Mesenchymal stem cell (in vitro differentiated cells and primary cell): ENCODE data around the gene SP110.
A peak's percentile ranks its signal among the peaks of the same experiment; 100 is the strongest.

ENCODE experiments used
- DNase-seq: peaks from one replicate; pipeline ENCODE4 v3.0.0-alpha.2; 2013
- H2AFZ ChIP-seq: one replicate; pipeline ENCODE4 v1.6.1; 2013; ENCODE audit warnings: low read depth, mild to moderate bottlenecking, control low read depth, inconsistent platforms, low read length, moderate library complexity
- H2AK5ac ChIP-seq: 2 replicates; pipeline ENCODE4 v1.6.1; 2013; ENCODE audit warnings: low read length, moderate library complexity, mild to moderate bottlenecking, inconsistent platforms; ENCODE audit not compliant: severe bottlenecking
- H2BK120ac ChIP-seq: one replicate; pipeline ENCODE4 v1.6.1; 2013; ENCODE audit warnings: low read depth, mild to moderate bottlenecking, inconsistent platforms, low read length, moderate library complexity
- H2BK12ac ChIP-seq, 2 experiments: one replicate each; pipeline ENCODE4 v1.6.1; 2013; ENCODE audit warnings: inconsistent platforms in 2 of 2, low read length in 2 of 2, mild to moderate bottlenecking in 2 of 2, moderate library complexity in 2 of 2, control low read depth in 1 of 2
- H2BK15ac ChIP-seq: one replicate; pipeline ENCODE4 v1.6.1; 2013; ENCODE audit warnings: mild to moderate bottlenecking, low read depth, inconsistent platforms; ENCODE audit not compliant: poor library complexity, severe bottlenecking
- H2BK5ac ChIP-seq: 2 replicates; pipeline ENCODE4 v1.6.1; 2013; ENCODE audit warnings: low read depth, mild to moderate bottlenecking, low read length, control low read depth, inconsistent platforms; ENCODE audit not compliant: poor library complexity, severe bottlenecking
- H3K14ac ChIP-seq, 2 experiments: one replicate each; pipeline ENCODE4 v1.6.1; 2013; ENCODE audit warnings: inconsistent platforms in 2 of 2, low read length in 2 of 2, control low read depth in 1 of 2, mild to moderate bottlenecking in 1 of 2, moderate library complexity in 1 of 2
- H3K18ac ChIP-seq, 2 experiments: one replicate each; pipeline ENCODE4 v1.6.1; 2013; ENCODE audit warnings: inconsistent platforms in 2 of 2, low read length in 2 of 2, control low read depth in 1 of 2, low read depth in 1 of 2, mild to moderate bottlenecking in 1 of 2
- H3K23ac ChIP-seq, 2 experiments: one replicate each; pipeline ENCODE4 v1.6.1; 2013; ENCODE audit warnings: inconsistent platforms in 2 of 2, low read length in 2 of 2, mild to moderate bottlenecking in 2 of 2, moderate library complexity in 2 of 2, control low read depth in 1 of 2
- H3K27ac ChIP-seq: 2 replicates; pipeline ENCODE4 v1.5.1; 2013; ENCODE audit warnings: mild to moderate bottlenecking, moderate library complexity, low read length, control low read depth, inconsistent platforms; ENCODE audit not compliant: poor library complexity, severe bottlenecking
- H3K27me3 ChIP-seq, 2 experiments: 2 replicates each; pipeline versions ENCODE4 v1.6.1 to v1.7.0; 2013; ENCODE audit warnings: low read length in 2 of 2, mild to moderate bottlenecking in 2 of 2, moderate library complexity in 2 of 2, control low read depth in 1 of 2, inconsistent platforms in 1 of 2; ENCODE audit not compliant: control insufficient read depth in 1 of 2, insufficient read depth in 1 of 2
- H3K36me3 ChIP-seq, 2 experiments: 2 replicates each; pipeline versions ENCODE4 v1.6.1 to v1.7.0; 2013; ENCODE audit warnings: low read length in 2 of 2, control low read depth in 1 of 2, inconsistent platforms in 1 of 2, low read depth in 1 of 2, mild to moderate bottlenecking in 1 of 2; ENCODE audit not compliant: insufficient read depth in 2 of 2, control insufficient read depth in 1 of 2
- H3K4ac ChIP-seq, 2 experiments: one replicate each; pipeline ENCODE4 v1.6.1; 2013; ENCODE audit warnings: inconsistent platforms in 2 of 2, low read length in 2 of 2, mild to moderate bottlenecking in 2 of 2, moderate library complexity in 2 of 2, control low read depth in 1 of 2, low read depth in 1 of 2
- H3K4me1 ChIP-seq: 2 replicates; pipeline ENCODE4 v1.6.1; 2013; ENCODE audit warnings: low read depth, low read length, control low read depth; ENCODE audit not compliant: control insufficient read depth, insufficient read depth
- H3K4me2 ChIP-seq: 2 replicates; pipeline ENCODE4 v1.6.1; 2013; ENCODE audit warnings: low read length, mild to moderate bottlenecking, inconsistent platforms; ENCODE audit not compliant: poor library complexity, severe bottlenecking
- H3K4me3 ChIP-seq, 2 experiments: 2 replicates each; pipeline versions ENCODE4 v1.5.1 to v1.7.0; 2013; ENCODE audit warnings: low read length in 2 of 2, mild to moderate bottlenecking in 2 of 2, control low read depth in 1 of 2, low read depth in 1 of 2; ENCODE audit not compliant: insufficient read depth in 1 of 2
- H3K79me1 ChIP-seq: replicated peaks from 2 replicates; pipeline ENCODE4 v1.6.1; 2013; ENCODE audit warnings: mild to moderate bottlenecking, control low read depth, low read length, inconsistent platforms; ENCODE audit not compliant: poor library complexity, severe bottlenecking
- H3K9ac ChIP-seq: 2 replicates; pipeline ENCODE4 v1.7.0; 2013; ENCODE audit warnings: mild to moderate bottlenecking, low read length, moderate library complexity
- H3K9me3 ChIP-seq: 2 replicates; pipeline ENCODE4 v1.7.0; 2013; ENCODE audit warnings: mild to moderate bottlenecking, low read length; ENCODE audit not compliant: control insufficient read depth
- H4K8ac ChIP-seq: one replicate; pipeline ENCODE4 v1.6.1; 2013; ENCODE audit warnings: inconsistent platforms, mild to moderate bottlenecking, low read length, moderate library complexity
- H4K91ac ChIP-seq: one replicate; pipeline ENCODE4 v1.6.1; 2013; ENCODE audit warnings: mild to moderate bottlenecking, low read length, inconsistent platforms
- WGBS: methylation state at CpG from one replicate; pipeline ENCODE4 v1.1.7; 2013; ENCODE audit warnings: mixed read lengths; 5-methylcytosine and 5-hydroxymethylcytosine counted together

SP110 gene

GRCh38 chr2:230203110-230203676, 16.6 kb downstream of the SP110 start:
- DNase-seq, result no peak
- Histone ChIP-seq H3K27me3 (no peaks in the 10 kb centered on the region), H3K4me1 (no peaks in the 10 kb centered on the region), H3K9ac (no peak overlapping the region), H3K18ac (no peak overlapping the region), H3K36me3 (peaks cover 27 to 94% of the 10 kb centered on the region in 2 experiments), H2BK15ac (no peak overlapping the region), H3K14ac (no peak overlapping the region), H4K8ac (no peak overlapping the region), H3K79me1 (no peaks in the 10 kb centered on the region), H3K4me3 (no peak overlapping the region), H3K23ac (no peak overlapping the region), H2BK12ac (no peak overlapping the region), H4K91ac (no peak overlapping the region), H3K4me2 (no peak overlapping the region), H2BK5ac (no peak overlapping the region), H2BK120ac (no peak overlapping the region), H3K9me3 (peaks cover 1% of the 10 kb centered on the region), H3K27ac (no peak overlapping the region), H2AK5ac (no peak overlapping the region), H3K4ac (no peak overlapping the region), H2AFZ (no peak overlapping the region)
- 96% methylated on average over 14 of the region's 15 CpGs for WGBS

DNA sequence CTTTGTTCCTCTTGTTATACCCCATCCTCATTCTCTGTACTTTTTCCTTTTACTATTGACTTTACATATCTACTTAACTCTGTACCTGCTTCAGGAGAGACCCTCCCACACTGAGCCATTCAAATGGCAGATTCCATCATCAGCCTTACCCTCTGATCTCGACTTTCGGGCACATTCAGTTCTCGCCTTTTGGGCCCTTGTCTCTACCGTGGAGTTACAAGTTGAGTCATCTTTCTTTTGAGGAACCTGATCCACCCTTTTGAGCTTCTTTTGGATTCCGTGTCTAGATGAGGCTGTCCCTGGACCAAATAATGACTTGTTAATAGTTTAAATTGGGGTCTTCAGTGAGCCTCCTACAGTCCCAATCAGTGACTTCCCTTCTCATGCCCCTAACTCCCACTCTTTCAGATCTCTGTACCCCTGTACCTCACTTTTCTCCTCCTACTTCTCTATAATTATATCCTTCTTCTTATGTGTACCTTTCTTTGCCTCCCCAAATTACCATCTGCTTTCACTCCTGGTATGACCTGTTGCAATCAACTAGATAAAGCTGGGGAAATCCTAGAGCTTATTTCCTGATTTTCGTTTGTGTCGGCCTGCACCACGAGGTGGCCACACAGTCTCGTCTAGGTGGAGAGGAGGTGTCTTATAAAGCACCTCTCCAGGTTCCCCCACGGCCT, 17.2 kb downstream of the SP110 start:
- Histone ChIP-seq H2BK5ac (no peak overlapping the region), H3K27ac (no peak overlapping the region)
- WGBS, result 97% methylated on average over 10 of the region's 10 CpGs

DNA sequence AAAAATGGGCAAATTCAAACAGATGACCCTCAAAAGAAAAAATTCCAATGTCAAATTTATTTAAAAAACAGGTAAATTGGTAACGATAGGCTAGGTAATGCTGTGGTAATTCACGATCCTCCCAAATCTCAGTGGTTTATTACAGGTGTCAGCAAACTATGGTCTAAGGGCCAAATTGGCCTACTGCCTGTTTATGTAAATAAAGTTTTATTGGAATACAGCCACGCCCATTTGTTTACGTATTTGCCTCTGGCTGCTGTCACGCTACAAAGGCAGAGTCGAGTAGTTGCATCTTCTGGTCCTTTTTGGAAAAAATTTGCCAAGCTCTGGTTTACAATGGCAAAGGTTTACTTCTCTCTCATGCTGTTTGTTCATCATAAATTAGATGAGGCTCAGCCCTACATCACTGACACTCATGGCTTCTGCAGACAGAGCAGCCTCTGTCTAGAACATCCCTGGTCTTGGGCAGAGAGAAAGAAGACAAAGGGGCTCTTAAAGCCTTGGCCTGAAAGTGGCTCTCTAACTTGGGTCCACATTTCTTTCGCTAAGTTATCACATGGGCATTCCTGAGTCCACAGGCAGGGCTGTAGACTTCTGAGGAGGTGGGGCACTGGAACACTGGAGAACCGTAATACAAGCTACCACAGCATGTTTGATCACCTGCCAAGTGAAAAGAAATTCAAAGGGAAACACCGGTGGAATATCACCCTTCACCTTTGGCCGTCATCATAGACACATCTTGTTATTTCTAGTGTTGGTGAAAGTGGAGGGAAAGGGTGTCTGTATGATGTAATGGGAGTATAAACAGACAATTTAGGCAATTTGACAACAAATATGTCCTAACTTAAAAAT, 34.8 kb downstream of the SP110 start:
- H3K14ac ChIP-seq, result no peak overlapping the region
- no peaks in the 10 kb centered on the region for H3K79me1 ChIP-seq
- H2BK5ac ChIP-seq, result no peak overlapping the region
- 78% methylated on average over 8 of the region's 10 CpGs for WGBS
- no peaks in the 10 kb centered on the region for H3K4me1 ChIP-seq
- no peak for DNase-seq
- H3K4ac ChIP-seq, result no peak overlapping the region
- no peak overlapping the region for H3K27ac ChIP-seq
- H3K23ac ChIP-seq, result no peak overlapping the region
- no peak overlapping the region for H3K9ac ChIP-seq
- no peak overlapping the region for H2BK120ac ChIP-seq
- no peak overlapping the region for H3K18ac ChIP-seq
- H3K9me3 ChIP-seq, result no peaks in the 10 kb centered on the region
- H3K4me2 ChIP-seq, result no peak overlapping the region
- no peaks in the 10 kb centered on the region for H3K27me3 ChIP-seq
- H4K91ac ChIP-seq, result no peak overlapping the region
- no peak overlapping the region for H2AFZ ChIP-seq
- H3K36me3 ChIP-seq, result peaks cover 14 to 53% of the 10 kb centered on the region in 2 experiments
- no peak overlapping the region for H2BK15ac ChIP-seq
- no peak overlapping the region for H3K4me3 ChIP-seq
- H2AK5ac ChIP-seq, result no peak overlapping the region
- no peak overlapping the region for H4K8ac ChIP-seq
- H2BK12ac ChIP-seq, result no peak overlapping the region

More for the DNA sequence above, 17.2 kb downstream of the SP110 start:
- Histone ChIP-seq H3K4me1 (no peaks in the 10 kb centered on the region), H3K36me3 (peaks cover 31 to 94% of the 10 kb centered on the region in 2 experiments), H3K9me3 (peaks cover 5% of the 10 kb centered on the region), H3K79me1 (no peaks in the 10 kb centered on the region), H3K18ac (no peak overlapping the region), H3K9ac (no peak overlapping the region), H2AK5ac (no peak overlapping the region), H3K4me2 (no peak overlapping the region), H2BK12ac (no peak overlapping the region), H3K4ac (no peak overlapping the region), H3K27me3 (no peaks in the 10 kb centered on the region), H3K4me3 (no peak overlapping the region), H4K91ac (no peak overlapping the region), H2AFZ (no peak overlapping the region), H2BK120ac (no peak overlapping the region), H3K14ac (no peak overlapping the region), H2BK15ac (no peak overlapping the region), H3K23ac (no peak overlapping the region), H4K8ac (no peak overlapping the region)
- DNase-seq, result no peak

DNA sequence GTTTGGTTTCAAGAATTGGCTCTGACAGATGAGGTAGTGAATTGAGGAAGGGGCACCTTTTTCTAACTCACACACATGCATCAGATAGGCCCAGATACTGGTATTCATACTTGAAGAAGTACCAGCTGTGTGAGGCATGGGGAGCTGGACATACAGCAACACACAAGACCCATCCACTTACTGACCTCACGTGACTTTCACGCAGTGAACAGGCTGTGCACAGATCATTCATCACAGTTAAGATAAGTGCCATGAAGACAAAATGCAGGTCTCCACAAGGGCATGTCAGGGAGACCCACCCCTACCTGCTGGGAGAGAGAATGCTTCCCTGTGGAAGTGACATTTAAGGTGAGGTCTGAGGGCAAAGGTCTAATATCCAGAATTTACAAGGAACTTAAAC, 38.6 kb downstream of the SP110 start:
- no peak overlapping the region for H3K9ac ChIP-seq
- H2AFZ ChIP-seq, result no peak overlapping the region
- H2BK120ac ChIP-seq, result no peak overlapping the region
- no peak overlapping the region for H3K4me3 ChIP-seq
- no peak overlapping the region for H3K18ac ChIP-seq
- H3K4ac ChIP-seq, result no peak overlapping the region
- H2BK5ac ChIP-seq, result no peak overlapping the region
- H4K91ac ChIP-seq, result no peak overlapping the region
- H4K8ac ChIP-seq, result no peak overlapping the region
- no peak overlapping the region for H2AK5ac ChIP-seq
- peak overlapping the region in 1 of 2 experiments; percentile 26 for H3K14ac ChIP-seq
- H3K27ac ChIP-seq, result no peak overlapping the region
- no peaks in the 10 kb centered on the region for H3K9me3 ChIP-seq
- 91% methylated on average over 2 of the region's 2 CpGs for WGBS
- no peak overlapping the region for H2BK15ac ChIP-seq
- no peaks in the 10 kb centered on the region for H3K4me1 ChIP-seq
- no peak for DNase-seq
- peaks cover 30 to 84% of the 10 kb centered on the region in 2 experiments for H3K36me3 ChIP-seq
- H3K23ac ChIP-seq, result no peak overlapping the region
- no peaks in the 10 kb centered on the region for H3K27me3 ChIP-seq
- H3K79me1 ChIP-seq, result no peaks in the 10 kb centered on the region
- no peak overlapping the region for H2BK12ac ChIP-seq
- H3K4me2 ChIP-seq, result no peak overlapping the region
